Fibroblast of the aortic adventitia (primary cell): ENCODE data around the gene PHGDH. TPM values are rescaled to one million over a fixed set of nuclear protein-coding genes. Genes with fewer than 3 reads are reported as not detected.

Source experiments
- DNase-seq: peaks from one replicate; pipeline ENCODE4 v3.0.0-alpha.2; 2010; ENCODE audit warnings: low read depth
- H3K4me3 ChIP-seq: 2 replicates; pipeline ENCODE4 v1.5.1; 2011; ENCODE audit warnings: low read depth, mild to moderate bottlenecking, control low read depth, low read length, moderate library complexity
- total RNA-seq: library from RNA; depleted of rRNA; stranded (reverse); fragments of >200 nt; gene quantifications from 2 replicates; pipeline ENCODE4 v1.2.3, GENCODE V29; 2012; ENCODE audit warnings: low replicate concordance
- TF ChIP-seq, protein P1 (sequence below): IDR thresholded peaks from 2 replicates; pipeline ENCODE4 v1.5.1; 2011; ENCODE audit warnings: mild to moderate bottlenecking, low read length, control low read depth, inconsistent platforms; ENCODE audit not compliant: insufficient read depth

PHGDH gene
- total RNA-seq, 1 donor: 246 TPM

GRCh38 chr1:119737040-119737682, 25.4 kb downstream of the PHGDH start:
- TF ChIP-seq, protein P1, sequence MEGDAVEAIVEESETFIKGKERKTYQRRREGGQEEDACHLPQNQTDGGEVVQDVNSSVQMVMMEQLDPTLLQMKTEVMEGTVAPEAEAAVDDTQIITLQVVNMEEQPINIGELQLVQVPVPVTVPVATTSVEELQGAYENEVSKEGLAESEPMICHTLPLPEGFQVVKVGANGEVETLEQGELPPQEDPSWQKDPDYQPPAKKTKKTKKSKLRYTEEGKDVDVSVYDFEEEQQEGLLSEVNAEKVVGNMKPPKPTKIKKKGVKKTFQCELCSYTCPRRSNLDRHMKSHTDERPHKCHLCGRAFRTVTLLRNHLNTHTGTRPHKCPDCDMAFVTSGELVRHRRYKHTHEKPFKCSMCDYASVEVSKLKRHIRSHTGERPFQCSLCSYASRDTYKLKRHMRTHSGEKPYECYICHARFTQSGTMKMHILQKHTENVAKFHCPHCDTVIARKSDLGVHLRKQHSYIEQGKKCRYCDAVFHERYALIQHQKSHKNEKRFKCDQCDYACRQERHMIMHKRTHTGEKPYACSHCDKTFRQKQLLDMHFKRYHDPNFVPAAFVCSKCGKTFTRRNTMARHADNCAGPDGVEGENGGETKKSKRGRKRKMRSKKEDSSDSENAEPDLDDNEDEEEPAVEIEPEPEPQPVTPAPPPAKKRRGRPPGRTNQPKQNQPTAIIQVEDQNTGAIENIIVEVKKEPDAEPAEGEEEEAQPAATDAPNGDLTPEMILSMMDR: no peak
- no peak overlapping the region for H3K4me3 ChIP-seq
- DNase-seq: peak; percentile 24

- DNase-seq: no peak
- H3K4me3 ChIP-seq: no peak overlapping the region
- TF ChIP-seq, protein P1: no peak
Observed at GRCh38 chr1:119738100-119738720, 26.5 kb downstream of the PHGDH start.

GRCh38 chr1:119739150-119739549, 27.4 kb downstream of the PHGDH start:
- TF ChIP-seq, protein P1: no peak
- DNase-seq: no peak
- no peak overlapping the region for H3K4me3 ChIP-seq

DNA sequence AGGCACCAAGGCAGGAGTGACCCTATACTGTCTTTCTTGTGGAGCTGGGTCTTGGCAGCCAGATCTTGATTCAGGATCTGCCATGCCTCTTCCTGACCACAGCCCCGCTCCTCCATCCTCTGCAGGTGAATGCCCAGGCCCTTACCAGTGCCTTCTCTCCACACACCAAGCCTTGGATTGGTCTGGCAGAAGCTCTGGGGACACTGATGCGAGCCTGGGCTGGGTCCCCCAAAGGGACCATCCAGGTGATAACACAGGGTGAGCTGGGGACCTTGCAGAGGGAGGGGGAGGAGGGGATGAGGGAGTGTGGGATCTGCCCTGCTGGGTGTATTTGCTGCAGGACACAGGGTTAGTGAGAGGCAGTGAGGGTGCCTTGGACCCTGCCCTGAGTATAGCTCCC, 28.5 kb downstream of the PHGDH start:
- TF ChIP-seq, protein P1: no peak
- H3K4me3 ChIP-seq: no peak overlapping the region
- no peak for DNase-seq

GRCh38 chr1:119740896-119741780, 29.4 kb downstream of the PHGDH start:
- TF ChIP-seq, protein P1: no peak
- H3K4me3 ChIP-seq: no peak overlapping the region
- no peak for DNase-seq

- DNase-seq: peak; percentile 8
- TF ChIP-seq, protein P1: no peak
- H3K4me3 ChIP-seq: no peak overlapping the region
Observed at GRCh38 chr1:119742202-119742601, 30.5 kb downstream of the PHGDH start.
